ENCODE data around the gene C20orf204.

GRCh38 chr20:64006902-64007301, 29.1 kb upstream of the C20orf204 start:
- TF ChIP-seq CTCF (IDR thresholded peaks at IDR 0.05) (no peak), POLR2A (IDR thresholded peaks at IDR 0.05) (no peak)

Data from testis (tissue), 2 donors.